ENCODE measurements around the gene AP1AR. TPM values are rescaled to one million over a fixed set of nuclear protein-coding genes. Genes with fewer than 3 reads are reported as not detected.

AP1AR gene
- total RNA-seq, 1 experiment from 2014 or later, result 27.6 TPM

GRCh38 chr4:112219826-112220366, 11.7 kb upstream of the AP1AR start:
- H3K27me3 ChIP-seq (ENCODE audit: insufficient read depth, low read depth), result no peaks in the 10 kb centered on the region
- H3K79me2 ChIP-seq (ENCODE audit: low read depth), result no peaks in the 10 kb centered on the region
- POLR2A ChIA-PET (ENCODE audit: unreplicated experiment), result no interaction called here
- H2AFZ ChIP-seq, result no peak overlapping the region
- no peaks in the 10 kb centered on the region for H4K20me1 ChIP-seq (ENCODE audit: insufficient read depth)
- H3K4me1 ChIP-seq (replicated peaks; ENCODE audit: insufficient read depth), result no peaks in the 10 kb centered on the region
- H3K4me3 ChIP-seq, result no peak overlapping the region
- H3F3A ChIP-seq (ENCODE audit: insufficient read depth, low read depth), result no peaks in the 10 kb centered on the region
- intact Hi-C loops (cut with micrococcal nuclease; ENCODE audit: unreplicated experiment), result no loop called here
- H3K9me2 ChIP-seq (ENCODE audit: insufficient read depth), result no peaks in the 10 kb centered on the region; the same call in 1 of the 2 replicates
- no peak for DNase-seq
- CTCF ChIA-PET, result no interaction called here
- TF ChIP-seq EZH2 (IDR thresholded peaks at IDR 0.05; ENCODE audit: low read depth), result no peak
- TF ChIP-seq, protein P1, sequence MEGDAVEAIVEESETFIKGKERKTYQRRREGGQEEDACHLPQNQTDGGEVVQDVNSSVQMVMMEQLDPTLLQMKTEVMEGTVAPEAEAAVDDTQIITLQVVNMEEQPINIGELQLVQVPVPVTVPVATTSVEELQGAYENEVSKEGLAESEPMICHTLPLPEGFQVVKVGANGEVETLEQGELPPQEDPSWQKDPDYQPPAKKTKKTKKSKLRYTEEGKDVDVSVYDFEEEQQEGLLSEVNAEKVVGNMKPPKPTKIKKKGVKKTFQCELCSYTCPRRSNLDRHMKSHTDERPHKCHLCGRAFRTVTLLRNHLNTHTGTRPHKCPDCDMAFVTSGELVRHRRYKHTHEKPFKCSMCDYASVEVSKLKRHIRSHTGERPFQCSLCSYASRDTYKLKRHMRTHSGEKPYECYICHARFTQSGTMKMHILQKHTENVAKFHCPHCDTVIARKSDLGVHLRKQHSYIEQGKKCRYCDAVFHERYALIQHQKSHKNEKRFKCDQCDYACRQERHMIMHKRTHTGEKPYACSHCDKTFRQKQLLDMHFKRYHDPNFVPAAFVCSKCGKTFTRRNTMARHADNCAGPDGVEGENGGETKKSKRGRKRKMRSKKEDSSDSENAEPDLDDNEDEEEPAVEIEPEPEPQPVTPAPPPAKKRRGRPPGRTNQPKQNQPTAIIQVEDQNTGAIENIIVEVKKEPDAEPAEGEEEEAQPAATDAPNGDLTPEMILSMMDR (conservative IDR thresholded peaks at IDR 0.05), result no peak
- H3K27ac ChIP-seq, result no peak overlapping the region
- no peak overlapping the region for H3K4me2 ChIP-seq
- no TSS peak for BruUV-seq (replicated peaks)
- no peaks in the 10 kb centered on the region for H3K36me3 ChIP-seq (ENCODE audit: low read depth)
- H3K9me3 ChIP-seq (ENCODE audit: insufficient read depth, low read depth), result no peaks in the 10 kb centered on the region

- Histone ChIP-seq H3K27ac (no peak overlapping the region), H3K4me2 (no peak overlapping the region), H3K4me3 (no peak overlapping the region), H3K79me2 (ENCODE audit: low read depth) (no peaks in the 10 kb centered on the region), H3K36me3 (ENCODE audit: low read depth) (no peaks in the 10 kb centered on the region), H3K9me3 (ENCODE audit: insufficient read depth, low read depth) (no peaks in the 10 kb centered on the region), H2AFZ (no peak overlapping the region), H4K20me1 (ENCODE audit: insufficient read depth) (no peaks in the 10 kb centered on the region), H3K4me1 (replicated peaks; ENCODE audit: insufficient read depth) (no peaks in the 10 kb centered on the region), H3K27me3 (ENCODE audit: insufficient read depth, low read depth) (no peaks in the 10 kb centered on the region), H3K9me2 (ENCODE audit: insufficient read depth) (no peaks in the 10 kb centered on the region), H3F3A (ENCODE audit: insufficient read depth, low read depth) (no peaks in the 10 kb centered on the region)
- ChIA-PET CTCF (interaction anchor here (0.5 kb wide), 1 partner anchor 42 kb away, joined by 3 read pairs; no protein-coding TSS in a partner anchor), POLR2A (ENCODE audit: unreplicated experiment) (no interaction called here)
- intact Hi-C loops (cut with micrococcal nuclease; ENCODE audit: unreplicated experiment), result no loop called here
- no TSS peak for BruUV-seq (replicated peaks)
- no peak for DNase-seq
- no peak for TF ChIP-seq EZH2 (IDR thresholded peaks at IDR 0.05; ENCODE audit: low read depth)
- TF ChIP-seq, protein P1 (conservative IDR thresholded peaks at IDR 0.05), result no peak
Measured at GRCh38 chr4:112222219-112222955, 9.2 kb upstream of the AP1AR start.

GRCh38 chr4:112225157-112225556, 6.4 kb upstream of the AP1AR start:
- ChIA-PET CTCF (interaction anchor here (0.6 kb wide), 1 partner anchor 11 kb away, joined by 4 read pairs; no protein-coding TSS in a partner anchor), POLR2A (ENCODE audit: unreplicated experiment) (no interaction called here)
- Histone ChIP-seq H3K36me3 (ENCODE audit: low read depth) (no peaks in the 10 kb centered on the region), H3F3A (ENCODE audit: insufficient read depth, low read depth) (peaks cover 2% of the 10 kb centered on the region; the same call in 1 of the 2 replicates), H3K4me2 (no peak overlapping the region), H3K4me3 (no peak overlapping the region), H3K79me2 (ENCODE audit: low read depth) (peaks cover 9% of the 10 kb centered on the region; the same call in 1 of the 2 replicates), H3K27ac (no peak overlapping the region), H3K9me3 (ENCODE audit: insufficient read depth, low read depth) (no peaks in the 10 kb centered on the region), H4K20me1 (ENCODE audit: insufficient read depth) (no peaks in the 10 kb centered on the region), H3K27me3 (ENCODE audit: insufficient read depth, low read depth) (no peaks in the 10 kb centered on the region), H2AFZ (no peak overlapping the region), H3K4me1 (replicated peaks; ENCODE audit: insufficient read depth) (peaks cover 10% of the 10 kb centered on the region), H3K9me2 (ENCODE audit: insufficient read depth) (no peaks in the 10 kb centered on the region)
- TF ChIP-seq, protein P1 (conservative IDR thresholded peaks at IDR 0.05), result no peak
- no peak for TF ChIP-seq EZH2 (IDR thresholded peaks at IDR 0.05; ENCODE audit: low read depth)
- intact Hi-C loops (cut with micrococcal nuclease; ENCODE audit: unreplicated experiment), result no loop called here
- BruUV-seq (replicated peaks), result no TSS peak
- DNase-seq, result no peak

Measured in PC-9 (cell line).